Measurements from ENCODE around the gene DPYSL5. TPM values are rescaled to one million over a fixed set of nuclear protein-coding genes. Genes with fewer than 3 reads are reported as not detected.

DPYSL5 gene
- total RNA-seq, 1 experiment from 2014 or later, result not detected

DNA sequence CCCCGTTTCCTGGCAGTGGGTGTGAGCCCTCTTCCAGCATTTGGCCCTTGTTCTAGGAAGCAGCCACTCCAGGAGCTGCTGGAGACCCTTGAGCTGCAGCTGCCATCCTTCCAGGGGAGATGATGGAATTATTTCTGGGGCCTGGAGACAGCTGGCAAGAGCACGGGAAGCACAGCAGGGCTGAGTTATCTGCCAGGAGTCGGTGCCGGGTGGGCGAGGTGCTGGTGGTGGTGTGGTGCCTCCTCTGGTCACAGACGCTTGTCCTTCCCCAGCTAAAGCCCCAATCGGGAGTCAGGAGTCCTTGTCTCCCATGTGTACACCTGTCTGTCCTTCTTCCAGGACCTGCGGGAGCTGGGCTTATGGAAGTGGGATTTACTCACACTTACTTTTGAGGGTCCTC lies 36.0 kb downstream of the DPYSL5 start:
- ChIA-PET POLR2A (ENCODE audit: unreplicated experiment) (no interaction called here), CTCF (interaction anchor here (0.6 kb wide), 1 partner anchor 39 kb away, joined by 3 read pairs; no protein-coding TSS in a partner anchor)
- H3K9ac ChIP-seq (ENCODE audit: low read length), result no peak overlapping the region
- intact Hi-C loops (cut with micrococcal nuclease), result no loop called here
- ATAC-seq, result no peak
- no TSS peak for BruUV-seq (replicated peaks)
- no peak overlapping the region for H3K27ac ChIP-seq (ENCODE audit: low read length)
- H3K4me2 ChIP-seq (ENCODE audit: low read length), result no peak overlapping the region
- H3K9me3 ChIP-seq (ENCODE audit: low read length), result no peaks in the 10 kb centered on the region
- no peaks in the 10 kb centered on the region for H3K4me1 ChIP-seq (ENCODE audit: insufficient read depth, low read length)
- H3K4me3 ChIP-seq (ENCODE audit: low read length), result no peak overlapping the region
- peaks cover 82% of the 10 kb centered on the region for H3K27me3 ChIP-seq (ENCODE audit: low read length)
- no peaks in the 10 kb centered on the region for H3K79me2 ChIP-seq (ENCODE audit: low read length)
- TF ChIP-seq, protein P1, sequence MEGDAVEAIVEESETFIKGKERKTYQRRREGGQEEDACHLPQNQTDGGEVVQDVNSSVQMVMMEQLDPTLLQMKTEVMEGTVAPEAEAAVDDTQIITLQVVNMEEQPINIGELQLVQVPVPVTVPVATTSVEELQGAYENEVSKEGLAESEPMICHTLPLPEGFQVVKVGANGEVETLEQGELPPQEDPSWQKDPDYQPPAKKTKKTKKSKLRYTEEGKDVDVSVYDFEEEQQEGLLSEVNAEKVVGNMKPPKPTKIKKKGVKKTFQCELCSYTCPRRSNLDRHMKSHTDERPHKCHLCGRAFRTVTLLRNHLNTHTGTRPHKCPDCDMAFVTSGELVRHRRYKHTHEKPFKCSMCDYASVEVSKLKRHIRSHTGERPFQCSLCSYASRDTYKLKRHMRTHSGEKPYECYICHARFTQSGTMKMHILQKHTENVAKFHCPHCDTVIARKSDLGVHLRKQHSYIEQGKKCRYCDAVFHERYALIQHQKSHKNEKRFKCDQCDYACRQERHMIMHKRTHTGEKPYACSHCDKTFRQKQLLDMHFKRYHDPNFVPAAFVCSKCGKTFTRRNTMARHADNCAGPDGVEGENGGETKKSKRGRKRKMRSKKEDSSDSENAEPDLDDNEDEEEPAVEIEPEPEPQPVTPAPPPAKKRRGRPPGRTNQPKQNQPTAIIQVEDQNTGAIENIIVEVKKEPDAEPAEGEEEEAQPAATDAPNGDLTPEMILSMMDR (conservative IDR thresholded peaks at IDR 0.05; ENCODE audit: low read depth, low read length), result no peak
- TF ChIP-seq EZH2 (IDR thresholded peaks at IDR 0.05; ENCODE audit: low read length, unreplicated experiment), result no peak
- TF ChIP-seq EZH2phosphoT487 (IDR thresholded peaks at IDR 0.05; ENCODE audit: borderline replicate concordance, low read length), result no peak
- no peaks in the 10 kb centered on the region for H4K20me1 ChIP-seq (ENCODE audit: low read length)
- DNase-seq, result no peak
- H3F3A ChIP-seq (ENCODE audit: low read length, unreplicated experiment), result no peaks in the 10 kb centered on the region
- no peaks in the 10 kb centered on the region for H3K9me2 ChIP-seq (replicated peaks; ENCODE audit: low read length)
- no peaks in the 10 kb centered on the region for H3K36me3 ChIP-seq (ENCODE audit: low read depth, low read length)
- no peak overlapping the region for H2AFZ ChIP-seq (ENCODE audit: low read length)

DNA sequence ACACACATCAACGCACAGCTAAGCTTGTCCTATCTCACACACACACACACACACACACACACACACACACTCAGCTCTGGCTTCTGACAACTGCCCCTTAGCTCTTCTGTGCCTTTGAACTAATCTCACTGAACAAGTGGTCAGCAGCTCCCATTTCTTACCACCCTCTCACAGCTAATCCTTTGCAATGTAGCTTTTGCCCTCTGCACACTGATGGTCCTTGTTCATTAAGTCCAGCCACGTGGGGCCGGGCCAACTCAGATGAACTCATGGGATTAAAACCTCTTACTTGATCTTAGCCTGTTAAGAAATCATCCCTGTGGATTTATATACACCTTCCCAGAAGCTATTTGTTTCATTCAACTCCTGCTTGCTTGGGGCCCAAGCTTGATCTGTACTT lies 36.6 kb downstream of the DPYSL5 start:
- Histone ChIP-seq H2AFZ (ENCODE audit: low read length) (no peak overlapping the region), H3K27ac (ENCODE audit: low read length) (no peak overlapping the region), H3K4me1 (ENCODE audit: insufficient read depth, low read length) (no peaks in the 10 kb centered on the region), H3K79me2 (ENCODE audit: low read length) (no peaks in the 10 kb centered on the region), H3K9me2 (replicated peaks; ENCODE audit: low read length) (no peaks in the 10 kb centered on the region), H3K9me3 (ENCODE audit: low read length) (no peaks in the 10 kb centered on the region), H3F3A (ENCODE audit: low read length, unreplicated experiment) (no peaks in the 10 kb centered on the region), H3K4me3 (ENCODE audit: low read length) (no peak overlapping the region), H3K36me3 (ENCODE audit: low read depth, low read length) (no peaks in the 10 kb centered on the region), H3K4me2 (ENCODE audit: low read length) (no peak overlapping the region), H3K9ac (ENCODE audit: low read length) (no peak overlapping the region), H3K27me3 (ENCODE audit: low read length) (peaks cover 79% of the 10 kb centered on the region), H4K20me1 (ENCODE audit: low read length) (no peaks in the 10 kb centered on the region)
- ATAC-seq, result no peak
- CTCF ChIA-PET, result interaction anchor here (0.5 to 0.6 kb wide), 2 partner anchors 40 to 1558 kb away, joined by 3 to 7 read pairs; no protein-coding TSS in a partner anchor
- no peak for DNase-seq
- POLR2A ChIA-PET (ENCODE audit: unreplicated experiment), result interaction anchor here (0.5 kb wide), 1 partner anchor 31 kb away, joined by 4 read pairs; no protein-coding TSS in a partner anchor
- intact Hi-C loops (cut with micrococcal nuclease), result no loop called here
- BruUV-seq (replicated peaks), result no TSS peak
- TF ChIP-seq EZH2 (IDR thresholded peaks at IDR 0.05; ENCODE audit: low read length, unreplicated experiment) (no peak), EZH2phosphoT487 (IDR thresholded peaks at IDR 0.05; ENCODE audit: borderline replicate concordance, low read length) (no peak)
- TF ChIP-seq, protein P1 (conservative IDR thresholded peaks at IDR 0.05; ENCODE audit: low read depth, low read length), result no peak

DNA sequence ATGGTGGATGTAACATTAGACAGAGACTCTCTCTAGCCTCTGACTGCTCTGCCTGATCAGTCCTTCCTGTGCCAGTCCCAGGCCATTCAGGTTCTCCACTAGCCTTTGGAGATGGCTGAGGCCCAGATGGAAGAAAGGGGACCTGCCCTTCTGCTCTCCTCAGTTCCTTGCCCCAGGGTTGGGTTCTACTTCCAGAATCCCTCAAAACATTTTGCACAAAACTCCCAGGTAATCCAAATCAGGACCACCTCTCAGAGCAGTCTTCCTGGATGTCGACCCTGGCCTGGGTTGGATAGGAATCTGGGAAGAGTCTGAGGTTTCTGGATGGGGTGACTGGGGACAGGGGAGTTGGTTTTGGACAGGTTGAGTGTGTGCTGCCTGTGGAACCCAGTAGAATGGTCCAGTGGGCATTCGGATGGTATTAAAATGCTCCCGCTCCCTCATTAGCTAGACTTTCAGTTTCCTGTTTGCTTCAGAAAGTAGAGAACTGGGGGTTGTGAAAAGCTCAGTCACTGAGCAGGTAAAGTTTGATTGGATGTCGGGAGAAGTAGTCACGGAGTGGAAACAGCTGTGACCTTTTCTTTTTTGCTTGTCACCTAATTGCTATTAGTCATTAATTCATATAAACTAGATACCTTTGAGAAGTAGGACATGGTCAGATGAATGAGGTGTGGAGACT lies 37.9 kb downstream of the DPYSL5 start:
- H3K27me3 ChIP-seq (ENCODE audit: low read length), result peaks cover 82% of the 10 kb centered on the region
- ChIA-PET POLR2A (ENCODE audit: unreplicated experiment) (no interaction called here), CTCF (no interaction called here)
- no peak for ATAC-seq
- BruUV-seq (replicated peaks), result no TSS peak
- H3K4me2 ChIP-seq (ENCODE audit: low read length), result no peak overlapping the region
- H3K4me3 ChIP-seq (ENCODE audit: low read length), result no peak overlapping the region
- H3F3A ChIP-seq (ENCODE audit: low read length, unreplicated experiment), result no peaks in the 10 kb centered on the region
- intact Hi-C loops (cut with micrococcal nuclease), result no loop called here
- H3K79me2 ChIP-seq (ENCODE audit: low read length), result no peaks in the 10 kb centered on the region
- H4K20me1 ChIP-seq (ENCODE audit: low read length), result no peaks in the 10 kb centered on the region
- H3K9me2 ChIP-seq (replicated peaks; ENCODE audit: low read length), result no peaks in the 10 kb centered on the region
- TF ChIP-seq EZH2phosphoT487 (IDR thresholded peaks at IDR 0.05; ENCODE audit: borderline replicate concordance, low read length) (no peak), EZH2 (IDR thresholded peaks at IDR 0.05; ENCODE audit: low read length, unreplicated experiment) (no peak)
- TF ChIP-seq, protein P1 (conservative IDR thresholded peaks at IDR 0.05; ENCODE audit: low read depth, low read length), result no peak
- H3K9ac ChIP-seq (ENCODE audit: low read length), result no peak overlapping the region
- no peak overlapping the region for H3K27ac ChIP-seq (ENCODE audit: low read length)
- H3K4me1 ChIP-seq (ENCODE audit: insufficient read depth, low read length), result no peaks in the 10 kb centered on the region
- H2AFZ ChIP-seq (ENCODE audit: low read length), result no peak overlapping the region
- no peaks in the 10 kb centered on the region for H3K36me3 ChIP-seq (ENCODE audit: low read depth, low read length)
- H3K9me3 ChIP-seq (ENCODE audit: low read length), result no peaks in the 10 kb centered on the region
- DNase-seq, result no peak
